RWPE1 (cell line): ENCODE results near the gene METTL22.

Experiments used
- CTCF ChIA-PET: fragments of 350-600 bp; sonication (Branson Sonifier 250); formaldehyde crosslinking; extraction: SDS; loops from one replicate; lab custom pipeline; 2021; lab: Yijun Ruan, JAX
- POLR2A ChIA-PET: fragments of 400-600 bp; formaldehyde crosslinking; extraction: SDS; loops from one replicate; lab custom pipeline; 2020; ENCODE audit warnings: antibody characterized with exemption; ENCODE audit not compliant: low non-redundant PET; lab: Yijun Ruan, JAX
- DNase-seq: peaks from one replicate; pipeline ENCODE4 v3.0.0; 2012; ENCODE audit warnings: low spot score
- H3K27ac ChIP-seq: fragments of 450-650 bp; 2 replicates; pipeline ENCODE4 v1.5.1; 2017
- CTCF ChIP-seq: fragments of 450-650 bp; conservative IDR thresholded peaks from 2 replicates; pipeline ENCODE4 v1.5.1; 2017; ENCODE audit warnings: low read depth, mild to moderate bottlenecking

METTL22 gene

GRCh38 chr16:8656376-8656775 is 34.9 kb downstream of the METTL22 start:
- ChIA-PET CTCF (interaction anchor here (0.6 kb wide), 1 partner anchor 88 kb away, joined by 3 read pairs; no protein-coding TSS in a partner anchor), POLR2A (no interaction called here)
- no peak overlapping the region for H3K27ac ChIP-seq
- TF ChIP-seq CTCF, result no peak
- no peak for DNase-seq

- ChIA-PET CTCF (interaction anchor here (0.6 to 1.4 kb wide), 13 partner anchors 10 to 1825 kb away, joined by 3 to 8 read pairs (median 3); partner anchors contain the start of gene ABAT), POLR2A (no interaction called here)
- TF ChIP-seq CTCF, result peak; percentile 66
- DNase-seq, result peak; percentile 57
- no peak overlapping the region for H3K27ac ChIP-seq
Observed at GRCh38 chr16:8660841-8661301, 39.4 kb downstream of the METTL22 start.

- no peak overlapping the region for H3K27ac ChIP-seq
- ChIA-PET CTCF (interaction anchor here (0.6 to 1.4 kb wide), 4 partner anchors 26 to 945 kb away, joined by 3 to 5 read pairs (median 3); no protein-coding TSS in a partner anchor), POLR2A (no interaction called here)
- no peak for TF ChIP-seq CTCF
- DNase-seq, result no peak
Observed at GRCh38 chr16:8661703-8662102, 40.2 kb downstream of the METTL22 start.

- CTCF ChIA-PET, result interaction anchor here (0.5 to 1.3 kb wide), 3 partner anchors 114 to 217 kb away, joined by 3 to 5 read pairs (median 3); no protein-coding TSS in a partner anchor
- DNase-seq, result no peak
- POLR2A ChIA-PET, result no interaction called here
- no peak for TF ChIP-seq CTCF
- H3K27ac ChIP-seq, result no peak overlapping the region
Observed at GRCh38 chr16:8663192-8664089, 41.9 kb downstream of the METTL22 start.

GRCh38 chr16:8665529-8665928 is 44.0 kb downstream of the METTL22 start:
- POLR2A ChIA-PET, result no interaction called here
- no peak overlapping the region for H3K27ac ChIP-seq
- DNase-seq, result no peak
- no peak for TF ChIP-seq CTCF
- CTCF ChIA-PET, result interaction anchor here (0.6 to 1.1 kb wide), 2 partner anchors 64 to 126 kb away, joined by 3 to 4 read pairs; no protein-coding TSS in a partner anchor

GRCh38 chr16:8667492-8667891 is 46.0 kb downstream of the METTL22 start:
- ChIA-PET CTCF (no interaction called here), POLR2A (no interaction called here)
- no peak for TF ChIP-seq CTCF
- DNase-seq, result no peak
- no peak overlapping the region for H3K27ac ChIP-seq
